Liver (tissue), 9 donors: ENCODE data around the gene CROCC2. TPM values are rescaled to one million over a fixed set of nuclear protein-coding genes. Genes with fewer than 3 reads are reported as not detected.

Source experiments
- DNase-seq: peaks from one replicate; pipeline ENCODE4 v3.0.0-alpha.2; 2017; ENCODE audit warnings: low spot score
- H3K27ac ChIP-seq, 2 donors: one replicate each; pipeline ENCODE4 v1.7.0; 2013; ENCODE audit warnings: inconsistent platforms in 2 of 2, low read length in 2 of 2, control low read depth in 1 of 2, low read depth in 1 of 2, mild to moderate bottlenecking in 1 of 2
- H3K27me3 ChIP-seq, 4 donors: one replicate each; pipeline versions ENCODE4 v1.6.1 to v1.7.0; 2013; ENCODE audit warnings: low read length in 3 of 4, inconsistent platforms in 1 of 4, mild to moderate bottlenecking in 1 of 4, moderate library complexity in 1 of 4; ENCODE audit not compliant: control insufficient read depth in 4 of 4, insufficient read depth in 4 of 4
- H3K36me3 ChIP-seq, 4 donors: one replicate each; pipeline versions ENCODE4 v1.6.1 to v1.7.0; 2013; ENCODE audit warnings: low read length in 3 of 4, mild to moderate bottlenecking in 3 of 4, low read depth in 1 of 4, moderate library complexity in 1 of 4; ENCODE audit not compliant: control insufficient read depth in 4 of 4, insufficient read depth in 3 of 4
- H3K4me1 ChIP-seq, 4 donors: one replicate each; pipeline versions ENCODE4 v1.6.1 to v1.7.0; 2013; ENCODE audit warnings: low read length in 3 of 4, mild to moderate bottlenecking in 3 of 4, moderate library complexity in 1 of 4; ENCODE audit not compliant: control insufficient read depth in 4 of 4, insufficient read depth in 4 of 4
- H3K4me3 ChIP-seq, 3 donors: one replicate each; pipeline versions ENCODE4 v1.6.1 to v1.7.0; 2013; ENCODE audit warnings: low read length in 3 of 3, control low read depth in 1 of 3, low read depth in 1 of 3, mild to moderate bottlenecking in 1 of 3
- H3K9ac ChIP-seq, 2 donors: one replicate each; pipeline ENCODE4 v1.7.0; 2013; ENCODE audit warnings: low read length in 2 of 2, mild to moderate bottlenecking in 2 of 2, moderate library complexity in 2 of 2, control low read depth in 1 of 2, low read depth in 1 of 2
- H3K9me3 ChIP-seq, 4 donors: one replicate each; pipeline versions ENCODE4 v1.6.1 to v1.7.0; 2013; ENCODE audit warnings: low read length in 3 of 4; ENCODE audit not compliant: control insufficient read depth in 4 of 4
- EGR1 ChIP-seq, 2 donors: IDR thresholded peaks; 2 replicates each; pipeline ENCODE4 v1.6.1; 2016 to 2018; ENCODE audit warnings: antibody characterized with exemption in 2 of 2, low read depth in 2 of 2
- FOXA1 ChIP-seq: IDR thresholded peaks from 2 replicates; pipeline ENCODE4 v1.6.1; 2016; ENCODE audit warnings: antibody characterized with exemption
- GABPA ChIP-seq, 2 donors: IDR thresholded peaks in 1 of 2; conservative IDR thresholded peaks in 1 of 2; 2 replicates each; pipeline ENCODE4 v1.6.1; 2016; ENCODE audit warnings: antibody characterized with exemption in 2 of 2, mild to moderate bottlenecking in 1 of 2, moderate library complexity in 1 of 2
- HNF4A ChIP-seq, 2 donors: conservative IDR thresholded peaks; 2 replicates each; pipeline ENCODE4 v1.6.1; 2016; ENCODE audit warnings: antibody characterized with exemption in 2 of 2, mild to moderate bottlenecking in 2 of 2
- HNF4G ChIP-seq: IDR thresholded peaks from 2 replicates; pipeline ENCODE4 v1.6.1; 2016; ENCODE audit warnings: antibody characterized with exemption
- JUND ChIP-seq, 2 donors: IDR thresholded peaks; 2 replicates each; pipeline ENCODE4 v1.6.1; 2016; ENCODE audit warnings: antibody characterized with exemption in 2 of 2
- NR2F2 ChIP-seq: IDR thresholded peaks from 2 replicates; pipeline ENCODE4 v1.6.1; 2016; ENCODE audit warnings: antibody characterized with exemption
- RAD21 ChIP-seq, 2 donors: IDR thresholded peaks; 2 replicates each; pipeline ENCODE4 v1.6.1; 2016; ENCODE audit warnings: antibody characterized with exemption in 2 of 2, mild to moderate bottlenecking in 2 of 2
- RXRA ChIP-seq, 2 donors: IDR thresholded peaks; 2 replicates each; pipeline ENCODE4 v1.6.1; 2017 to 2018; ENCODE audit warnings: antibody characterized with exemption in 2 of 2, mild to moderate bottlenecking in 1 of 2
- SP1 ChIP-seq: IDR thresholded peaks from 2 replicates; pipeline ENCODE4 v1.6.1; 2018; ENCODE audit warnings: antibody characterized with exemption, mild to moderate bottlenecking
- TAF1 ChIP-seq: conservative IDR thresholded peaks from 2 replicates; pipeline ENCODE4 v1.6.1; 2016; ENCODE audit warnings: antibody characterized with exemption, mild to moderate bottlenecking
- YY1 ChIP-seq: IDR thresholded peaks from 2 replicates; pipeline ENCODE4 v1.6.1; 2016; ENCODE audit warnings: antibody characterized with exemption, mild to moderate bottlenecking
- WGBS: extraction: QIAGEN DNeasy Blood & Tissue Kit; methylation state at CpG from one replicate; pipeline ENCODE4 v1.1.7; 2013; 5-methylcytosine and 5-hydroxymethylcytosine counted together
- polyA plus RNA-seq, 2 donors: library from polyadenylated mRNA; stranded (reverse) in 1 of 2; unstranded in 1 of 2; fragments of 200-250 nt in 1 of 2; fragments of >200 nt in 1 of 2; fragmentation: Nextera tagmentation in 1 of 2; extraction: Ambion mirVana in 1 of 2; gene quantifications; one replicate each; pipeline versions ENCODE4 v1.2.1 to v1.2.3, GENCODE V29; 2013 to 2015
- total RNA-seq, 2 donors: library from RNA; depleted of rRNA; stranded (reverse); fragments of >200 nt; gene quantifications; one replicate each; pipeline ENCODE4 v1.2.3, GENCODE V29; 2014
- TF ChIP-seq, protein P1 (sequence below): IDR thresholded peaks from 2 replicates; pipeline ENCODE4 v1.6.1; 2016; ENCODE audit warnings: antibody characterized with exemption
- TF ChIP-seq, protein P2 (sequence below): fragments of 150-350 bp; IDR thresholded peaks from 2 replicates; pipeline ENCODE4 v1.5.1; 2017; ENCODE audit warnings: improper control_type of control experiment, low read depth, low read length; ENCODE audit not compliant: missing input control
- TF ChIP-seq, protein P3 (sequence below): IDR thresholded peaks from 2 replicates; pipeline ENCODE4 v1.6.1; 2016; ENCODE audit warnings: antibody characterized with exemption, mild to moderate bottlenecking
- TF ChIP-seq, protein P4 (sequence below): IDR thresholded peaks from 2 replicates; pipeline ENCODE4 v1.6.1; 2016; ENCODE audit warnings: antibody characterized with exemption
- TF ChIP-seq, protein P5 (sequence below): IDR thresholded peaks from 2 replicates; pipeline ENCODE4 v1.6.1; 2016; ENCODE audit warnings: antibody characterized with exemption
- donor health status: healthy.
- donor health status: healthy.
- donor health status: healthy.
- donor health status: healthy.
- donor health status: healthy.

The CROCC2 gene
- total and polyA plus RNA-seq, 4 donors, result under 0.01 to 0.13 (median 0.05) TPM

DNA sequence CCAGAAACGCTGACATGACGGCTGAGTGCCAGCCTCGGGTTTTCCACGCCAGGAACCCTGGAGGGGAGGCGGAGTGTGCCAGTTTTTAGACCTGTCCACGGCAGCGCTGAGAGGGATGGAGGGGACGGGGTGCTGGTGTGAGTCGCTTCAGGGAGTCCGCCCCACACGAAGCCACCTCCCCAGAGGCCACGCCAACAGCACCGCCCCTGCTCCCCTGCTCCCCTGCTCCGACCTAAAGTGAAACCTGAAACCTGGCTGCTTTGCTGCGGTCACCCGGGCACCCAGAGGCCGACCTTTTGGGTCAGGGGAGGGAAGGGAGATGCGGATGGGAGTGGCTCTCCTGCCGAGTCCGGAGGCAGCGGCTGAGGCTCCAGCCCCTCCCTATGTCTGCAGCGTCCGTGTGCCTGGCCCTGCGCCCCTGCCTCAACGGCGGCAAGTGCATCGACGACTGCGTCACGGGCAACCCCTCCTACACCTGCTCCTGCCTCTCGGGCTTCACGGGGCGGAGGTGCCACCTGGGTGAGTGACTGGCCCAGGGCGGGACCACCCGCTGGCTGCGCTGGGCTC is 130.3 kb downstream of the CROCC2 start:
- Histone ChIP-seq H3K36me3 (peaks cover 8 to 33% (median 10%) of the 10 kb centered on the region in 4 donors), H3K4me3 (no peak overlapping the region), H3K9me3 (no peaks in the 10 kb centered on the region), H3K27me3 (no peaks in the 10 kb centered on the region), H3K27ac (no peak overlapping the region), H3K9ac (no peak overlapping the region), H3K4me1 (no peaks in the 10 kb centered on the region)
- 69% methylated on average over 36 of the region's 36 CpGs for WGBS
- no peak for TF ChIP-seq YY1
- TF ChIP-seq NR2F2, result peak; percentile 24
- TF ChIP-seq, protein P1, sequence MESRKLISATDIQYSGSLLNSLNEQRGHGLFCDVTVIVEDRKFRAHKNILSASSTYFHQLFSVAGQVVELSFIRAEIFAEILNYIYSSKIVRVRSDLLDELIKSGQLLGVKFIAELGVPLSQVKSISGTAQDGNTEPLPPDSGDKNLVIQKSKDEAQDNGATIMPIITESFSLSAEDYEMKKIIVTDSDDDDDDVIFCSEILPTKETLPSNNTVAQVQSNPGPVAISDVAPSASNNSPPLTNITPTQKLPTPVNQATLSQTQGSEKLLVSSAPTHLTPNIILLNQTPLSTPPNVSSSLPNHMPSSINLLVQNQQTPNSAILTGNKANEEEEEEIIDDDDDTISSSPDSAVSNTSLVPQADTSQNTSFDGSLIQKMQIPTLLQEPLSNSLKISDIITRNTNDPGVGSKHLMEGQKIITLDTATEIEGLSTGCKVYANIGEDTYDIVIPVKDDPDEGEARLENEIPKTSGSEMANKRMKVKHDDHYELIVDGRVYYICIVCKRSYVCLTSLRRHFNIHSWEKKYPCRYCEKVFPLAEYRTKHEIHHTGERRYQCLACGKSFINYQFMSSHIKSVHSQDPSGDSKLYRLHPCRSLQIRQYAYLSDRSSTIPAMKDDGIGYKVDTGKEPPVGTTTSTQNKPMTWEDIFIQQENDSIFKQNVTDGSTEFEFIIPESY, result no peak
- TF ChIP-seq HNF4A (conservative IDR thresholded peaks at IDR 0.05), result peak in 1 of 2 donors; percentile 27
- peak in 1 of 2 donors; percentile 45 for TF ChIP-seq RAD21 (IDR thresholded peaks at IDR 0.05)
- TF ChIP-seq, protein P2, sequence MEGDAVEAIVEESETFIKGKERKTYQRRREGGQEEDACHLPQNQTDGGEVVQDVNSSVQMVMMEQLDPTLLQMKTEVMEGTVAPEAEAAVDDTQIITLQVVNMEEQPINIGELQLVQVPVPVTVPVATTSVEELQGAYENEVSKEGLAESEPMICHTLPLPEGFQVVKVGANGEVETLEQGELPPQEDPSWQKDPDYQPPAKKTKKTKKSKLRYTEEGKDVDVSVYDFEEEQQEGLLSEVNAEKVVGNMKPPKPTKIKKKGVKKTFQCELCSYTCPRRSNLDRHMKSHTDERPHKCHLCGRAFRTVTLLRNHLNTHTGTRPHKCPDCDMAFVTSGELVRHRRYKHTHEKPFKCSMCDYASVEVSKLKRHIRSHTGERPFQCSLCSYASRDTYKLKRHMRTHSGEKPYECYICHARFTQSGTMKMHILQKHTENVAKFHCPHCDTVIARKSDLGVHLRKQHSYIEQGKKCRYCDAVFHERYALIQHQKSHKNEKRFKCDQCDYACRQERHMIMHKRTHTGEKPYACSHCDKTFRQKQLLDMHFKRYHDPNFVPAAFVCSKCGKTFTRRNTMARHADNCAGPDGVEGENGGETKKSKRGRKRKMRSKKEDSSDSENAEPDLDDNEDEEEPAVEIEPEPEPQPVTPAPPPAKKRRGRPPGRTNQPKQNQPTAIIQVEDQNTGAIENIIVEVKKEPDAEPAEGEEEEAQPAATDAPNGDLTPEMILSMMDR, result no peak
- TF ChIP-seq SP1, result peak; percentile 27
- TF ChIP-seq RXRA (IDR thresholded peaks at IDR 0.05), result peak in 1 of 2 donors; percentile 45
- peak; percentile 34 for DNase-seq

DNA sequence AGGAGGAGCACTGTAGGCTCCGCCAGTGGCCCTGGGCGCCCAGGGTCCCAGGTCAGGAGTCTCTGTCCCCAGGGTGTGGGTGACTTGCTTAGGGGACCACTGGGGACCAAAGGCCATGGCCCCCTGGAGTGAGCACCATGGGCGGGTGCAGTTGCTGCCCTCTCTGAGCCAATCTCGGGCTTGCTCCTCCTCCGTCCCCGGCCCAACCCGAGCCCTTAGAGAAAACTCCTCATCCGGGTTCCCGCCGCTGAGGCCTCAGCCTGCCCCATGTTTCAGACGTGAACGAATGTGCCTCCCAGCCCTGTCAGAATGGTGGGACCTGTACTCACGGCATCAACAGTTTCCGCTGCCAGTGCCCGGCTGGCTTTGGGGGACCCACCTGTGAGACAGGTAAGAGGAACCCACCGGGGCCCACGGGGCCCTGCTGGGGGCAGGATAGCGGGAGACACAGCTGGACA is 130.9 kb downstream of the CROCC2 start:
- no peak for DNase-seq
- WGBS, result 85% methylated on average over 18 of the region's 18 CpGs
- no peak overlapping the region for H3K4me3 ChIP-seq

More for the DNA sequence above, 130.9 kb downstream of the CROCC2 start:
- no peaks in the 10 kb centered on the region for H3K27me3 ChIP-seq
- H3K9ac ChIP-seq, result no peak overlapping the region
- no peaks in the 10 kb centered on the region for H3K9me3 ChIP-seq
- H3K36me3 ChIP-seq, result peaks cover 5 to 32% (median 12%) of the 10 kb centered on the region in 4 donors
- TF ChIP-seq EGR1 (IDR thresholded peaks at IDR 0.05; ENCODE audit: low read depth in 2 of 2) (no peak), GABPA (IDR thresholded peaks at IDR 0.05 in 1 of 2, conservative IDR thresholded peaks at IDR 0.05 in 1 of 2) (no peak), YY1 (no peak), SP1 (no peak), RAD21 (IDR thresholded peaks at IDR 0.05) (no peak), FOXA1 (no peak), JUND (IDR thresholded peaks at IDR 0.05) (no peak), NR2F2 (no peak), RXRA (IDR thresholded peaks at IDR 0.05) (no peak), TAF1 (no peak), HNF4G (no peak)
- TF ChIP-seq, protein P3, sequence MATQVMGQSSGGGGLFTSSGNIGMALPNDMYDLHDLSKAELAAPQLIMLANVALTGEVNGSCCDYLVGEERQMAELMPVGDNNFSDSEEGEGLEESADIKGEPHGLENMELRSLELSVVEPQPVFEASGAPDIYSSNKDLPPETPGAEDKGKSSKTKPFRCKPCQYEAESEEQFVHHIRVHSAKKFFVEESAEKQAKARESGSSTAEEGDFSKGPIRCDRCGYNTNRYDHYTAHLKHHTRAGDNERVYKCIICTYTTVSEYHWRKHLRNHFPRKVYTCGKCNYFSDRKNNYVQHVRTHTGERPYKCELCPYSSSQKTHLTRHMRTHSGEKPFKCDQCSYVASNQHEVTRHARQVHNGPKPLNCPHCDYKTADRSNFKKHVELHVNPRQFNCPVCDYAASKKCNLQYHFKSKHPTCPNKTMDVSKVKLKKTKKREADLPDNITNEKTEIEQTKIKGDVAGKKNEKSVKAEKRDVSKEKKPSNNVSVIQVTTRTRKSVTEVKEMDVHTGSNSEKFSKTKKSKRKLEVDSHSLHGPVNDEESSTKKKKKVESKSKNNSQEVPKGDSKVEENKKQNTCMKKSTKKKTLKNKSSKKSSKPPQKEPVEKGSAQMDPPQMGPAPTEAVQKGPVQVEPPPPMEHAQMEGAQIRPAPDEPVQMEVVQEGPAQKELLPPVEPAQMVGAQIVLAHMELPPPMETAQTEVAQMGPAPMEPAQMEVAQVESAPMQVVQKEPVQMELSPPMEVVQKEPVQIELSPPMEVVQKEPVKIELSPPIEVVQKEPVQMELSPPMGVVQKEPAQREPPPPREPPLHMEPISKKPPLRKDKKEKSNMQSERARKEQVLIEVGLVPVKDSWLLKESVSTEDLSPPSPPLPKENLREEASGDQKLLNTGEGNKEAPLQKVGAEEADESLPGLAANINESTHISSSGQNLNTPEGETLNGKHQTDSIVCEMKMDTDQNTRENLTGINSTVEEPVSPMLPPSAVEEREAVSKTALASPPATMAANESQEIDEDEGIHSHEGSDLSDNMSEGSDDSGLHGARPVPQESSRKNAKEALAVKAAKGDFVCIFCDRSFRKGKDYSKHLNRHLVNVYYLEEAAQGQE, result no peak
- TF ChIP-seq, protein P4, sequence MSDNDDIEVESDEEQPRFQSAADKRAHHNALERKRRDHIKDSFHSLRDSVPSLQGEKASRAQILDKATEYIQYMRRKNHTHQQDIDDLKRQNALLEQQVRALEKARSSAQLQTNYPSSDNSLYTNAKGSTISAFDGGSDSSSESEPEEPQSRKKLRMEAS, result no peak
- TF ChIP-seq, protein P5, sequence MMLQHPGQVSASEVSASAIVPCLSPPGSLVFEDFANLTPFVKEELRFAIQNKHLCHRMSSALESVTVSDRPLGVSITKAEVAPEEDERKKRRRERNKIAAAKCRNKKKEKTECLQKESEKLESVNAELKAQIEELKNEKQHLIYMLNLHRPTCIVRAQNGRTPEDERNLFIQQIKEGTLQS, result no peak
- TF ChIP-seq, protein P1, result no peak
- no peaks in the 10 kb centered on the region for H3K4me1 ChIP-seq
- H3K27ac ChIP-seq, result no peak overlapping the region
